ENCODE data around the gene ADD3. TPM values are rescaled to one million over a fixed set of nuclear protein-coding genes. Genes with fewer than 3 reads are reported as not detected.

ADD3 gene, protein sequence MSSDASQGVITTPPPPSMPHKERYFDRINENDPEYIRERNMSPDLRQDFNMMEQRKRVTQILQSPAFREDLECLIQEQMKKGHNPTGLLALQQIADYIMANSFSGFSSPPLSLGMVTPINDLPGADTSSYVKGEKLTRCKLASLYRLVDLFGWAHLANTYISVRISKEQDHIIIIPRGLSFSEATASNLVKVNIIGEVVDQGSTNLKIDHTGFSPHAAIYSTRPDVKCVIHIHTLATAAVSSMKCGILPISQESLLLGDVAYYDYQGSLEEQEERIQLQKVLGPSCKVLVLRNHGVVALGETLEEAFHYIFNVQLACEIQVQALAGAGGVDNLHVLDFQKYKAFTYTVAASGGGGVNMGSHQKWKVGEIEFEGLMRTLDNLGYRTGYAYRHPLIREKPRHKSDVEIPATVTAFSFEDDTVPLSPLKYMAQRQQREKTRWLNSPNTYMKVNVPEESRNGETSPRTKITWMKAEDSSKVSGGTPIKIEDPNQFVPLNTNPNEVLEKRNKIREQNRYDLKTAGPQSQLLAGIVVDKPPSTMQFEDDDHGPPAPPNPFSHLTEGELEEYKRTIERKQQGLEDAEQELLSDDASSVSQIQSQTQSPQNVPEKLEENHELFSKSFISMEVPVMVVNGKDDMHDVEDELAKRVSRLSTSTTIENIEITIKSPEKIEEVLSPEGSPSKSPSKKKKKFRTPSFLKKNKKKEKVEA
- total RNA-seq: 341 TPM
- polyA plus RNA-seq: 100 to 1,000 TPM; 368 to 405 (median 380) TPM

DNA sequence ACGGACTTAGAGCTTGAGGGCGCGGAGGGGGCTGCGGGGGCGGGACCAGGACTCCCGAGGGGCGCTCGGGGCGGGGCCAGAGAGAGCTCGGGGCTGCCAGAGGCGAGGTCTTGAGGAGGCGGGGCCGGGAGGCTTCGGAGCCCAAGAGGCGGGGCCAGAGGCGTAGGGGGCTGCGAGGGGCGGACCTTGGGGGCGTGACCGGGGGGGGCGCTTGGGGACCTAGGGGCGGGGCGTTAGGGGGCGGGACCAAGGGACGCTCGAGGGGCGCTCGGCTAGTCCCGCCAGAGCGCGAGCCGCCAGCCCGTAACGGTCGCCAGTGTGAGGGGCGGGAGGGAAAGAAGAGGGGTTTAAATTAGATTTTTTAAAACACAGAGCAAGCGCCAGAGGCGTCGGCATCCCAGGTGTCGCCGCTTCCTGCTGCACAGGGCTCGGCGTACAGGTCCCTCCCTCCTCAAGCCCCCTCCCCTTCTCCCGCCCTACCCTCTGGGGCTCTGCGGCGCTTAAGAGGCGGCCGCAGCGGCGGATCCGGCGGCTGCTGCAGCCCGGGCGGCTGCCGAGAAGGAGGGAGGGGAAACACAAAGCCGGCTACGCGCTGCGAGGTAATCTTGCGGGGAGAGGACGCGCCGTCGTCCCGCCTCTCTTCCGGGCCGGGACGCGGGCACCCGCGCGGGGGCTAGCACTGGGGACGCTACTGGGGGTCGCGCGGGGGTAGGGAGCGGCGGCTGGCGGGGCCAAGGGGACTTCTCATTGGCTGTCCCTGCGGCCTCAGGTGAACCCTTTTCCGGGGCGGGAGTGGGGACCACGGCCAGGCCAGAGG lies at the start of gene ADD3:
ADD3 (plus strand) TSS at position 284 of the 817 bp plus-strand sequence. CDS start 92,670 bp downstream, outside the sequence.
- Mint-ChIP-seq H3K4me3 (no peak within 1 kb of the TSS), H3K36me3 (no peaks in the 10 kb centered on the region), H3K27me3 (no peaks in the 10 kb centered on the region), H3K9me3 (no peaks in the 10 kb centered on the region), H3K4me1 (peaks cover 12 to 43% (median 31%) of the 10 kb centered on the region in 4 donors), H3K27ac (peak within 1 kb of the TSS; percentile 95 to 98 (median 97))
- peaks cover 40% of the 10 kb centered on the region for H3K4me1 ChIP-seq (ENCODE audit: control insufficient read depth, insufficient read depth, low read length, poor library complexity, severe bottlenecking)
- no peaks in the 10 kb centered on the region for H3K36me3 ChIP-seq (ENCODE audit: control insufficient read depth, insufficient read depth, low read length)
- ATAC-seq (ENCODE audit: low read depth in 2 of 2): peak; percentile 68 to 70
- DNase-seq: peak; percentile 89 to 94 (median 93)
- no peaks in the 10 kb centered on the region for H3K27me3 ChIP-seq (ENCODE audit: control insufficient read depth, insufficient read depth, low read length)
- peak within 1 kb of the TSS; percentile 100 for H3K4me3 ChIP-seq (ENCODE audit: low read depth, low read length)
- H3K9me3 ChIP-seq (ENCODE audit: control insufficient read depth in 2 of 2, low read length in 2 of 2): no peaks in the 10 kb centered on the region
- H3K27ac ChIP-seq (ENCODE audit: insufficient read depth, low read length, poor library complexity, severe bottlenecking): peak within 1 kb of the TSS; percentile 90

DNA sequence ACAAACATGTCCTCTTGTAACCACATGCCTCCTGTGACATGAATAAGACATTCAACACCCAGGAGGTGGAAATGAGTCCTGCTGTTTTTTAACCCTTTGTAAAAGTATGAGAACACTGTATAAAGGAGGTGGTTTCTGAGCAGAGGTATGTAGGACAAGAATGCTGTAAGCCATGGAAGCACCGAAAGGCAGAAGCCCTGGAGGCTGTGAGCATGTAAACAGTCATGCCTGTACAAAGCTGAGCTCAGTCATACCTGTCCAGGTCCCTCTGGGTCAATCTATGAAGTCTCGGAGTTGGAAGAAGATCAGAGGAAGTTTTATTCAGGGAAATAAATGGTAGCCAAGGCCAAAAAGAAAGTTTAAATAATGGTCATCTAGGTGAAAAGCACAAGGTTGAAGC lies 49.7 kb upstream of the ADD3 start:
- no peak overlapping the region for H3K27ac Mint-ChIP-seq

DNA sequence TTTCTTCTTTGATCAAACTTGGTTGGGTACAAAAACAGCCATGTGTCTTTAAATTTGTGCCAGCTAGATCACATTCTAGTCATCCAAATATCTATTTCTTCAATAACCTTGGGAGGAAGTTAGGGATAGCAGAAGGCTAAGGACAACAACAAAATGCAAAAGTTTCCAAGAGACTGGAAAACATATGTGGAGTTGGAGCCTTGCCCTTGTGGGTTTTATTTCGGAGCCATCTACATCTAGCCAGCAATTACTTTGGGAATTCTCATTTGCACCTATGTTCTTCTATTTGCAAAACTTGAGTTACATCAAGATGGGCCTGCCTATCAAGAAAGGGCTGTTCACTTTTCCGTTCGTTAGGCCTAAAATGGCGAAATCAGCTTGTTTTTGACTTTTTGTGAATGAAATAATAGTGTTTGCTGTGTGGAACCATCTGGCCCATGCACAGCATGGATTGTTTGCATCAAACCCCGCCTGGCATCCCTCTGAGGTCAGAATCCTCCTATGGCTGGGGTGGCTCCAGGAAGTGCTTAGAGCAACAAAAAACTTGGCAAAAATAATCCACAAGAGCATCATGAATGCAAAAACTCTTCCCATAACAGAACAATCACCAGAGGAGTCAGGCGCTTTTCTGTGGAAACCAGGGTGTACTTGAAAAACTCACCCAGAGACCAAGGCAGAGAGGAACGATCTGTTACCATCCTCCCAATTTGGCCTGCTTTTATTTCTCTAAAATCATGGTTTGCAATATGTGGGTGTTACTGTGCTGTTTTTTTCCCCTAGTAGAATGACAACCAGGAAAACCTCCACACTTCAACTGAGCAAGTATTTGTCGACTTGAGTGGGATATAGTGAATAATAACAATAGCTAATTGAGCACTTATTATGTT lies 48.3 kb upstream of the ADD3 start:
- H3K4me3 ChIP-seq (ENCODE audit: low read depth, low read length): no peak overlapping the region
- H3K4me1 ChIP-seq (ENCODE audit: control insufficient read depth, insufficient read depth, low read length, poor library complexity, severe bottlenecking): no peaks in the 10 kb centered on the region
- no peak overlapping the region for H3K27ac Mint-ChIP-seq
- H3K4me3 Mint-ChIP-seq: no peak overlapping the region
- no peak for DNase-seq
- H3K4me1 Mint-ChIP-seq: peaks cover 0 to 5% (median 3%) of the 10 kb centered on the region in 4 donors
- H3K36me3 ChIP-seq (ENCODE audit: control insufficient read depth, insufficient read depth, low read length): no peaks in the 10 kb centered on the region
- ATAC-seq (ENCODE audit: low read depth in 2 of 2): no peak
- peaks cover 17% of the 10 kb centered on the region for H3K27me3 Mint-ChIP-seq
- no peaks in the 10 kb centered on the region for H3K9me3 Mint-ChIP-seq
- H3K27ac ChIP-seq (ENCODE audit: insufficient read depth, low read length, poor library complexity, severe bottlenecking): no peak overlapping the region
- H3K36me3 Mint-ChIP-seq: no peaks in the 10 kb centered on the region
- no peaks in the 10 kb centered on the region for H3K27me3 ChIP-seq (ENCODE audit: control insufficient read depth, insufficient read depth, low read length)
- no peaks in the 10 kb centered on the region for H3K9me3 ChIP-seq (ENCODE audit: control insufficient read depth in 2 of 2, low read length in 2 of 2)

More for the DNA sequence above, 49.7 kb upstream of the ADD3 start:
- Histone ChIP-seq H3K9me3 (ENCODE audit: control insufficient read depth in 2 of 2, low read length in 2 of 2) (no peaks in the 10 kb centered on the region), H3K36me3 (ENCODE audit: control insufficient read depth, insufficient read depth, low read length) (no peaks in the 10 kb centered on the region), H3K27ac (ENCODE audit: insufficient read depth, low read length, poor library complexity, severe bottlenecking) (no peak overlapping the region), H3K27me3 (ENCODE audit: control insufficient read depth, insufficient read depth, low read length) (no peaks in the 10 kb centered on the region), H3K4me1 (ENCODE audit: control insufficient read depth, insufficient read depth, low read length, poor library complexity, severe bottlenecking) (no peaks in the 10 kb centered on the region), H3K4me3 (ENCODE audit: low read depth, low read length) (no peak overlapping the region)
- no peak overlapping the region for H3K4me3 Mint-ChIP-seq
- ATAC-seq (ENCODE audit: low read depth in 2 of 2) (no peak), DNase-seq (no peak)
- peaks cover 0 to 5% (median 4%) of the 10 kb centered on the region in 4 donors for H3K4me1 Mint-ChIP-seq
- no peaks in the 10 kb centered on the region for H3K9me3 Mint-ChIP-seq
- peaks cover 5% of the 10 kb centered on the region for H3K27me3 Mint-ChIP-seq
- no peaks in the 10 kb centered on the region for H3K36me3 Mint-ChIP-seq

DNA sequence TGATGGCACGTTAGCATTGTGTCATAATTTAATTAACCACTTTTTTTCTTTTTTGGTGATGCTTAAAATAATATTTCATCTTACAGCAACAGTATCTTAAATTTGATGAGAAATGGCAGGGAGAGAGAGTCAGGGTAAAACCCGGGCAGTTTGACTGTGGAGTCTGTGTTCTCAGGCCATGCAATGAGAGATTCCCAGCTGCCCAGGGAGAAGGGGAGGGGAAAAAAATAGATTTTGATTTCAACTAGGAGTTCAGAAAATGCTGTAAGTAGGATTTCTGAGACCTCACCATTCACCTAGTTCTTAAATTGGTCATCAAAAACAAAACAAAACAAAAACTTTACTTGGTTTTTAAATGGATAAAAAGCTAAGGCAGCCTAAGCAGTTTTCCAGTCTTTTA lies 47.1 kb upstream of the ADD3 start:
- Histone ChIP-seq H3K4me3 (ENCODE audit: low read depth, low read length) (no peak overlapping the region), H3K36me3 (ENCODE audit: control insufficient read depth, insufficient read depth, low read length) (no peaks in the 10 kb centered on the region), H3K4me1 (ENCODE audit: control insufficient read depth, insufficient read depth, low read length, poor library complexity, severe bottlenecking) (no peaks in the 10 kb centered on the region), H3K27ac (ENCODE audit: insufficient read depth, low read length, poor library complexity, severe bottlenecking) (no peak overlapping the region), H3K9me3 (ENCODE audit: control insufficient read depth in 2 of 2, low read length in 2 of 2) (no peaks in the 10 kb centered on the region), H3K27me3 (ENCODE audit: control insufficient read depth, insufficient read depth, low read length) (no peaks in the 10 kb centered on the region)
- peaks cover 0 to 5% (median 3%) of the 10 kb centered on the region in 4 donors for H3K4me1 Mint-ChIP-seq
- H3K27ac Mint-ChIP-seq: peak overlapping the region in 1 of 3 donors; percentile 26
- no peak overlapping the region for H3K4me3 Mint-ChIP-seq
- no peak for ATAC-seq (ENCODE audit: low read depth in 2 of 2)
- no peak for DNase-seq
- H3K9me3 Mint-ChIP-seq: no peaks in the 10 kb centered on the region
- no peaks in the 10 kb centered on the region for H3K36me3 Mint-ChIP-seq
- H3K27me3 Mint-ChIP-seq: peaks cover 22% of the 10 kb centered on the region

DNA sequence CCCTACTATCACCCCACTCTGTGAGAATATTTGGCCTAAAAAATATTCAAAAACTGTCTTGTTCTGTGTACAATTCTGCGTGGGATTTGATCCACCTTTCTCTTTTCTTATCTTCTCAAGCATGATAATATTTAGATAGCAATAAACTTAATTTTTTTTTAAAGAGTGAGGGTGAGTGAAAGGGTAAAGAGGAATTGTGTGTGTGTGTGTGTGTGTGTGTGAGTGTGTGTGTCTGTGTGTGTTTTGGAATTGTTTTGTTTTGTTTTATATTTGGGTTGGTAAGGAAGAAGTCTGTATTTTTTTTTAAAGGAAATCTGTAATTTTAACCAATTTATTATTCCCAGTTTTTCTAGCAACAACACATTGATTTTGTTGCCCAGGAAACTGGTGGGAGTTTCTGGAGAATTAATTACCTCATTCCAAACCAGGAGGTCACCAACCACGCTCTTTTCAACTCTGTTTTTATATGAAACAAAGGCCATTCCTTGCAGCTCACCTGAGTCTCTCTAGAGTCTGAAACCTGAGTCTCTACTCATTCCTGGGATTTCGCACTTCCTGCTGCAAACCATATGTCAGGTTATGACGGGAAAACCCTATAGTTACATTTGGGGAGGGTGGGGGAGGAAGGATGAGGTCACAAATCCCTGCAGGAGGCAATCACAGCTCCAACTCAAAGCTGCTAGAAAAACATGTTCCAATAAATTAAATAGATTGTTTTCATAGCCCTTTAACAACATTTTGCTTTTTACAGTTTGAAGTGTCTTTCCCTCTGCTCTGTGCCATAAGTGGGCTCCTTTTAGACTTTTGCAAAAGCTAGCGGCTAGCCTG lies 46.4 kb upstream of the ADD3 start:
- H3K4me1 ChIP-seq (ENCODE audit: control insufficient read depth, insufficient read depth, low read length, poor library complexity, severe bottlenecking): no peaks in the 10 kb centered on the region
- no peaks in the 10 kb centered on the region for H3K9me3 ChIP-seq (ENCODE audit: control insufficient read depth in 2 of 2, low read length in 2 of 2)
- H3K36me3 ChIP-seq (ENCODE audit: control insufficient read depth, insufficient read depth, low read length): no peaks in the 10 kb centered on the region
- Mint-ChIP-seq H3K4me3 (no peak overlapping the region), H3K9me3 (no peaks in the 10 kb centered on the region), H3K4me1 (peaks cover 0 to 5% (median 3%) of the 10 kb centered on the region in 4 donors), H3K27me3 (peaks cover 22% of the 10 kb centered on the region), H3K27ac (no peak overlapping the region), H3K36me3 (no peaks in the 10 kb centered on the region)
- DNase-seq (no peak), ATAC-seq (ENCODE audit: low read depth in 2 of 2) (no peak)
- H3K27ac ChIP-seq (ENCODE audit: insufficient read depth, low read length, poor library complexity, severe bottlenecking): no peak overlapping the region
- H3K4me3 ChIP-seq (ENCODE audit: low read depth, low read length): no peak overlapping the region
- no peaks in the 10 kb centered on the region for H3K27me3 ChIP-seq (ENCODE audit: control insufficient read depth, insufficient read depth, low read length)

DNA sequence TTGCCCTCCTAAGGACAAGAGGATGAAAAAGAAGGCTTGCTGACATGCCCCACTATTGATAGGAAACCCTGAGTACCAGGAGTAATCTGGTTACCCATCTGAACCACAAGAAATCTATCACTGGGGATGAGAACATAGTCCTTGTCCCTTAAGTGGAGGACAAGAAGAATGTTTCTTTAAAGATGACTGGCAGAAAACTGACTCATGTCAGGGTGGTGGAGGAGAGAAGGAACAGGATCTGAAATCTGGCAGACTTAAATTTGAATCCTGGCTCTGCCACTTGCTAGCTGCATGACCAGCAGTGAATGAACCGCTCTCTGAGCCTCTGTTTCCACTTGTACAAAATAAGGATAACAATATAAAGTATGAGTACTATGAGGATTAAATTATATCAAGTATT lies 45.5 kb upstream of the ADD3 start:
- no peak for ATAC-seq (ENCODE audit: low read depth in 2 of 2)
- H3K4me1 Mint-ChIP-seq: no peaks in the 10 kb centered on the region
- no peaks in the 10 kb centered on the region for H3K36me3 Mint-ChIP-seq

More for the DNA sequence above, 45.5 kb upstream of the ADD3 start:
- no peak overlapping the region for H3K27ac Mint-ChIP-seq
- no peaks in the 10 kb centered on the region for H3K9me3 ChIP-seq (ENCODE audit: control insufficient read depth in 2 of 2, low read length in 2 of 2)
- no peaks in the 10 kb centered on the region for H3K9me3 Mint-ChIP-seq
- H3K27ac ChIP-seq (ENCODE audit: insufficient read depth, low read length, poor library complexity, severe bottlenecking): no peak overlapping the region
- no peaks in the 10 kb centered on the region for H3K4me1 ChIP-seq (ENCODE audit: control insufficient read depth, insufficient read depth, low read length, poor library complexity, severe bottlenecking)
- no peak for DNase-seq
- no peaks in the 10 kb centered on the region for H3K36me3 ChIP-seq (ENCODE audit: control insufficient read depth, insufficient read depth, low read length)
- no peaks in the 10 kb centered on the region for H3K27me3 ChIP-seq (ENCODE audit: control insufficient read depth, insufficient read depth, low read length)
- H3K27me3 Mint-ChIP-seq: peaks cover 22% of the 10 kb centered on the region
- no peak overlapping the region for H3K4me3 Mint-ChIP-seq
- H3K4me3 ChIP-seq (ENCODE audit: low read depth, low read length): no peak overlapping the region

All from CD4-positive, CD25-positive, alpha-beta regulatory T cell (primary cell).